ENCODE data around the gene RSRC1.

Gene RSRC1

GRCh38 chr3:158095111-158095813 lies 14.6 kb upstream of the RSRC1 start:
- peak; percentile 42 to 53 for DNase-seq
- TF ChIP-seq POLR2A (IDR thresholded peaks at IDR 0.05; ENCODE audit: low read length) (no peak), GATA1 (IDR thresholded peaks at IDR 0.05; ENCODE audit: low read depth, low read length) (no peak)

- peak; percentile 42 to 59 for DNase-seq
- TF ChIP-seq POLR2A (IDR thresholded peaks at IDR 0.05; ENCODE audit: low read length) = no peak
- no peak for TF ChIP-seq GATA1 (IDR thresholded peaks at IDR 0.05; ENCODE audit: low read depth, low read length)
Measured at GRCh38 chr3:158095814-158096704, 13.8 kb upstream of the RSRC1 start.

DNA sequence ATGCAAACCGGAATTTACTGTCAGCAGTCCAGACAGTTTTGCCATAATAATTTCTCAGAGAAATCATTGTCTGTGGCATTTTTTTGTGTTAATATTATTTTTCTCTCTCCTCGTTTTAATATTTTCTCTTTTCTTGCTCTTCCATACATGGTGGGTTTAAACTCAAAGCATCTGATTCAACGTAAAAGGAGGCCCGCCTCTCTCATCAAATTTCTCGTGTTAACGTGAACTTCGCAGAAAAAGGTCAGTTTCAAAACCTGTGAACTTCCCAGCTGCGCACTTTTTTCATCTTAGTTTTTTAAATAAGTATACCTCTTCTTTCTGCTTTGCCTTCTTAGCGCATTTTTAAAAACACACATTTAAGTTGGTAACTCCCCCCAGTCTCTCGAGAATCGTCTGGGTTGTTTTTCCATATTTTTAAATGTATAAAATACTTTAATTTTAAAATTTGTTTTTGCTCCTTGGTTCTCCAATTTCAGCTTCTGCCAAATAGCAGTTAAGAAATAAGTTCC lies 12.8 kb upstream of the RSRC1 start:
- TF ChIP-seq POLR2A (IDR thresholded peaks at IDR 0.05; ENCODE audit: low read length) = no peak
- TF ChIP-seq GATA1 (IDR thresholded peaks at IDR 0.05; ENCODE audit: low read depth, low read length) = no peak
- DNase-seq = peak; percentile 23 to 50

GRCh38 chr3:158097593-158098308 lies 12.1 kb upstream of the RSRC1 start:
- DNase-seq = peak; percentile 85 to 88
- TF ChIP-seq GATA1 (IDR thresholded peaks at IDR 0.05; ENCODE audit: low read depth, low read length) (no peak), POLR2A (IDR thresholded peaks at IDR 0.05; ENCODE audit: low read length) (no peak)

GRCh38 chr3:158098309-158098639 lies 11.6 kb upstream of the RSRC1 start:
- no peak for DNase-seq
- TF ChIP-seq GATA1 (IDR thresholded peaks at IDR 0.05; ENCODE audit: low read depth, low read length) (no peak), POLR2A (IDR thresholded peaks at IDR 0.05; ENCODE audit: low read length) (no peak)

DNA sequence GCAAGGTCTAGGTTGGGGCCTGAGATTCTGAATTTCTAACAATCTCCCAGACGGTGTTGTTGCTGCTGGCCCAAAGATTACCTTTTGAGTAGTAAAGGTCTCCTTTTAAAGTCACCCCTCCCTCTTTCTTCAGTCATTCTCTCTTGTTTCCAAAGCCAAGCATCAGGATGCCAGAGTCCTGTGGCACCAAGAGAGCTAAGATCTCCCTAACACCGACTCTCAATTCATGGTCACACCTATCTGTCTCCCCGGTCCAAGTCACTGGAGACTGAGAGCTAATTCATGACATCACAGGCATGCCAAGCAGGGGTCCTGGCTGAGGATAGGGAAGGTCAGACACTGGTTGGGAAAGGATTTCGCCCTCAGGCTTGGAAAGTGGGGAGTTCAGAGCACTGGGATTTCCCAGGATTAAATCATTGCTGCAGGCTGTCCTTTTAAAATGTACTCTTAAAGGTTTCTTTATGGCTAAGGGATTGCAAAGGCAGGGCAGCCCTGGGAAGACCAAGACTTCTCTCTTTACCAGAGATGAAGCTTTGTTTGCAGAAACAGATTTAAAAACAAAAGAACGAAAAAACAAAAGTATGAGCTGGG lies 11.0 kb upstream of the RSRC1 start:
- TF ChIP-seq GATA1 (IDR thresholded peaks at IDR 0.05; ENCODE audit: low read depth, low read length) = no peak
- no peak for TF ChIP-seq POLR2A (IDR thresholded peaks at IDR 0.05; ENCODE audit: low read length)
- no peak for DNase-seq

DNA sequence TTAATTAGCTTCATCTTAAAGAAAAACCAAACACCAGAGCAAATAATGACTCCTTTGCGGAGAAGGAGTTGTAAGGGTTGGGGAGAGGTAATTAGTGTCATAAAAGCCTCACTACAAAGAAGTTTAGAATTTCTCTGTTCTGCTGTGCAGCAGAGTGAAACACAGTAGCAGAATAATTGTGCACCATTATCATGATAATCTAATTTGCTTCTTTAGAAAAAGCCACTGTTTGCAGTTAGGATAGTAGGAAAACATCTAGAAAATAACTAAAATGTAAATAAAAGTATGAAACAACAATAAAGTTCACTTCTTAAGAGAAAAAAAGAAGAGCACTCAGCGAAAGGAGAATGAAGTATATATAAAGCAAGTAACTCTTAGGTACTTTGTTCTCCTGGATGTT lies 9.2 kb upstream of the RSRC1 start:
- TF ChIP-seq GATA1 (IDR thresholded peaks at IDR 0.05; ENCODE audit: low read depth, low read length) (no peak), POLR2A (IDR thresholded peaks at IDR 0.05; ENCODE audit: low read length) (no peak)
- no peak for DNase-seq

DNA sequence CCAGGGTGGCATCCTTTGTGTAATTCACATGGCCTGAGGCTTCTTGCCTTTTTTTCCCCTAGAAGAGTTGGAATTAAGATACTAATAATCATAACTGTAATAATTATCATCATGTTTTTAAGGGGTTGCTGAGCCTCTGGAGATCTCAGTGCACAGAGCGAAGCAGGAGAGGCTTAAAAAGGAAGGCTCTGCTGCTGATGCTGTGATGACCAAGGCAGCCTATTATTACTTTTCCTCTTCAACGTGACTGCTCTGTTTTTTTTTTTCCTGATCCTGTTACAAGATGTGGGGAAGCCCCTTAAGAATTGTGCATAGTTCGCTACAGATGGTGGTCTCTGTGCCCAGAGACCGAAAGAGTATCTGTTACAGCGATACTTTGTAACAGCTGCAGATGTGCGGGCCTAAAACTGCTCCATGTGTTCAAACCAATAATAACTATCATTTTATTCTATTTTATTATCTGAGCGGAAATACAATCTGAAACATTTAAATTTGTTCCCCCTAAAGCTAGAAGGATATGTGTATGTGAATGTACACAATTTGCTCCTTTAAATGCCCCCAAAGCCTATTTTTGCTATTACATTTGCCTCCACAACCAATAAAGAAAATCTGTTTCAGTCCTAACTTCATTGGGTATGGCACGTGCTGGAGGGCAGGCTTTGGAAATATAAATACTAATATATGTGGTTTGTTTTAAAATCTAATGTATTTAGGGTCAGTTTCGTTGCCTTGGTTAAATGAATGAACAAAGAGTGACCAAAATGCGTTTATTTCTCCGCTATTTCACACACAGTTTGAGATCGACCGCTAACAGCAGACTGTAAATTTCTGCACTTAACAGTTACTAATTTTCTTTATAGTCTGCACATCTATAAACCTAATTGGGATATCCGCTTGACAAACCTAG lies 8.3 kb upstream of the RSRC1 start:
- TF ChIP-seq POLR2A (IDR thresholded peaks at IDR 0.05; ENCODE audit: low read length) (no peak), GATA1 (IDR thresholded peaks at IDR 0.05; ENCODE audit: low read depth, low read length) (no peak)
- DNase-seq = no peak

GRCh38 chr3:158102242-158103080 lies 7.4 kb upstream of the RSRC1 start:
- TF ChIP-seq POLR2A (IDR thresholded peaks at IDR 0.05; ENCODE audit: low read length) (no peak), GATA1 (IDR thresholded peaks at IDR 0.05; ENCODE audit: low read depth, low read length) (no peak)

DNA sequence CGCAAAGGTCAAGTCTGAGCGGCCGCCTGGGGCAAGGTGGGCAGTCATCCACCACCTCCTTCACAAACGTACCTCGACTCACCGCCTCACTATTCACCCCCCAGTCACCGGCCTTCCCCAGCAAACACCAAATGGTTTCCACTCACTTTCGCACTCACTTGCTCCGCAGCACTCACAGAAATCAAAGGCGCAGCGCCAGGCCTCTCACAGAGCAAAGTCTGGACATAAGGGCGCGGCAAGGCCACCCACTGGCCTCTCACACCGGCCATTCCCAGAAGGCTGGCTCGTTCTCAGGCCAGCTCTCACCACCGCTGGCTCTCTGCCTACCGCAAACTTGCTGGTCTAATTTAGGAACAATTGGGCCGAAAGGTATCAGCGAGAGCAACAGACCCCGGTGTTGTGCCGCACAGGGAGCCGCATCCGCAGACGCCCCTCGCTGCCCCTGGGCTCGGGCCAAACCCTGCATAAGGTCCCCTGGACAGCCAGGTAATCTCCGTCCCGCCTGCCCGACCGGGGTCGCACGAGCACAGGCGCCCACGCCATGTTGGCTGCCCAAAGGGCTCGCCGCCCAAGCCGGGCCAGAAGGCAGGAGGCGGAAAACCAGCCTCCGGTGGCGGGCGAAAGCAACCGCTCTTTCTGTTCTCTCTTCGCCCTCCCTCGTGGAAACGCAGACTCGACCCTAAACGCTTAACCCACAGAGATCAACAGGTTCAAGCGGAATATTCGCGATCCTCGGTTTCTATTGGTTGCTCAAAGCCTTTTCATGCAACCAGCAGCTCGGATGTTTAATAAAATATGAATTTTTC lies 6.6 kb upstream of the RSRC1 start:
- peak; percentile 46 to 61 for DNase-seq
- TF ChIP-seq POLR2A (IDR thresholded peaks at IDR 0.05; ENCODE audit: low read length) (no peak), GATA1 (IDR thresholded peaks at IDR 0.05; ENCODE audit: low read depth, low read length) (no peak)

More at GRCh38 chr3:158102242-158103080, 7.4 kb upstream of the RSRC1 start:
- no peak for DNase-seq

DNA sequence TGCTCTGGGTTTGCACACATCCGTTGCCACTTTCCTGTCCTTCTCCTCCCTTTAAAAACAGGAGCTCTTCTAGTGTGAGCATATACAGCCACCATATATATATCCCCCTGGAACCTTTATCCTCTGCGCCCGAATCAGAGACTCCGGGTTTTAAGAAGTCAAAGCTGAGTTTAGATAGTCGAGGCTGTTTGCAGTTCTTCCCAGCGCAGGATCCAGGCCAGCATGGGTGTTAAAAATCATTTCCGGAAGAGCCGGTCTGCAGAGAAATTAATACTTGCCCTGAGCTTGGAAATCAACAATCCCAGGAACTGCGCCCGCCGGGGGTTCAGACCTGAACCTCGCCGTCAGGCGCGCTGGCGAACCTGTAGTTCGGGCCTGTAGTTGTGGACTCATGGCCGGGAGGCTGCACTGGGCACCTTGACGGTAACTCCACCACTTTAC lies 6.0 kb upstream of the RSRC1 start:
- TF ChIP-seq POLR2A (IDR thresholded peaks at IDR 0.05; ENCODE audit: low read length) (no peak), GATA1 (IDR thresholded peaks at IDR 0.05; ENCODE audit: low read depth, low read length) (no peak)
- DNase-seq = peak; percentile 41 to 61
